GM12875 (cell line): ENCODE data around the gene NDUFV2.

Experiments used
- H3K4me3 ChIP-seq: one replicate; pipeline ENCODE4 v1.5.1; 2011; ENCODE audit warnings: low read depth, low read length, control low read depth
- CTCF ChIP-seq: IDR thresholded peaks from 2 replicates; pipeline ENCODE4 v1.5.1; 2011; ENCODE audit warnings: low read depth, mild to moderate bottlenecking, control low read depth, inconsistent platforms, low read length, moderate library complexity, borderline replicate concordance; ENCODE audit not compliant: insufficient read depth

Gene NDUFV2

DNA sequence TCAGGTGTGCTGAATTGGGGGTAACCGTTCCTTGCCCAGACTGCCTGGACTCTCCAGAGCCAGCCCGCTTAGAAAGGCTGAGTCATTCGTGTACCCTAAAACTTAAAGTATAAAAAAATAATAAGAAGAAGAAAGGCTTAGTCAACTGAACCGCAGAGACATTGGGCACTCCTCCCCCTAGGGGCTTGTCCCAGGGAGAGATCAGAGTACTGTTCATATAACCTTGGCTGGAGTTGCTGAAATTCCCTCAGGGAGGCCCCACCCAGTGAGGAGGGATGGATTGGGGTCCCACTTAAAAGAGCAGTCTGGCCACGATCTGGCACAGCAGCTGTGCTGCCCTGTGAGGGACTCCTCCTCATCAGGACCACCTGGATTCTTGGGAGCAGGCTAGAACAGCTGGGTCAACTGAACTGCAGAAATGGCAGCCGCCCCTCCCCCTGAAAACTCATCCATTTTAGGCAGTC is 71.3 kb downstream of the NDUFV2 start:
- no peak for TF ChIP-seq CTCF
- no peak overlapping the region for H3K4me3 ChIP-seq

DNA sequence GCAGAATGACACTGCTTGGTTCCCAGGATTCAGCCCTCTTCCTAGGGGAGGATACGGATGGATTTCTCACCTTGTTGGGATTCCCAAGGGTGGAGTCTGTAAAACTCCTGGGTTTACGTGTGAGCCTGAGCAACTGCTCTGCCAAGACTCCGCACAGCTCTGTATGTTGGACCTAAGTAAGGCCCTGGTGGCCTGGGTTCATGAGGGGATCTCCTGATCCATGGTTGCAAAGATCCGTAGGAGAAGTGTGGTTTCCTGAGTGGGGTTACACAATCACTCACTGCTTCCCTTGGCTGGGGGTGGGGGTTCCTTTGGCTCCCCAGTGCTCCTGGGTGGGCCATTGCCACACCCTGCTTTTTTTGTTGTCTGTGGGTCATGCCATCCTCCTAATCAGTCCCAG is 71.8 kb downstream of the NDUFV2 start:
- no peak overlapping the region for H3K4me3 ChIP-seq
- TF ChIP-seq CTCF = no peak

DNA sequence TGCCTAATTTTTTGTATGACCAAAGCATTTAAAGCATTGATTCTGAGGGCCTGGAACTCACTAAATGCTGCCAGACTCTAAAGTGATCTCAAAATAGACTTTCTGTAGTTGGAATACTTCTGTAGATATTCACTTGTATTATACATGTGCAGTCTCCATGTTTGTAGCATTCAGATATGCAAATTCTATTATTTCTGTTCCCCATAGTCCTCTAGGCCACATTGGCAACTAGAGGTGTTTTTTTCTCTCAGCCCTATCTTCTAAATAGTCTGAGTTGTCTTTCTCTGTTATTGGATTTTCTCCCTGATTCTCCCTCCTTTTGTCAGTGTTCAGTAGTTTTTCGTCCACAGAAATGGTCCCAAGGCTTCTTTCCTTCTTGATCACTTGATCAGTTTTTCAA is 72.6 kb downstream of the NDUFV2 start:
- TF ChIP-seq CTCF = no peak
- no peak overlapping the region for H3K4me3 ChIP-seq

DNA sequence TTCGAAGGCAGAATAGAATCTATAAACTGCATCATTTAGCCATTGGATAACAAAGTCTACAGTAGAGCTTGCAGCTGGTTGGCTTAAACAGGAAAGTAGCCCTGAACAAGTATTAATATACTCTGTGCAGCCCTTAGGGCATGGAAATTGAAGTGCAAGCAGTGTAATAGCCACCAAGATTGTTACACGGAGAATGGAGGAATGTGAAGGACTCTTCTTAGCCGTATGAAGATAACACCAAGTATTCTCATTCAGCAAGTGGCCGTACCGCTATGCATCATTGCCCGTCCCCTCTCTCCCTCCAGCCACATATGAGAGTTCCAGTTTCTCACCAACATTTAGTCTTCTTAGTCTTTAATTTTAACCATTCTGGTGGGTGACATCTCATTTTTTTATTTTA is 74.5 kb downstream of the NDUFV2 start:
- H3K4me3 ChIP-seq = no peak overlapping the region
- TF ChIP-seq CTCF = no peak

- no peak for TF ChIP-seq CTCF
These were observed 75.0 kb downstream of the NDUFV2 start for GRCh38 chr18:9177466-9177865.

DNA sequence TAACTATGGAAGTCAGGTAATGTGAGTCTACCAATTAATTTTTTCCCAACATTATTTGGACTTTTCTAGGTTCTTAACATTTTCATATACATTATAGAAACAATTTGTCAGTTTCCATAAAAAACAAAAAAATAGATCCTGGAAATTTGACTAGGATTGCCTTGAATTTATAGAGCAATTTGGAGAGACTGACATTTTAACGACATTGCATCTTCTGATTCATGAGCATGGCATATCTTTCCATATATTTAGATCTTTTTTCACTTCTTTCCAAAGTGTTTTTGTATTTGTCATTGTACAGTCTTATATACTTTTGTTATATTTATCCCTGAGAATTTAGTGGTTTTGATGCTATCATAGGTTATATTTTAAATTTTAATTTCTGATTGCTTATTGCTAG is 76.1 kb downstream of the NDUFV2 start:
- no peak overlapping the region for H3K4me3 ChIP-seq
- TF ChIP-seq CTCF = no peak

More at GRCh38 chr18:9177466-9177865, 75.0 kb downstream of the NDUFV2 start:
- H3K4me3 ChIP-seq = no peak overlapping the region

DNA sequence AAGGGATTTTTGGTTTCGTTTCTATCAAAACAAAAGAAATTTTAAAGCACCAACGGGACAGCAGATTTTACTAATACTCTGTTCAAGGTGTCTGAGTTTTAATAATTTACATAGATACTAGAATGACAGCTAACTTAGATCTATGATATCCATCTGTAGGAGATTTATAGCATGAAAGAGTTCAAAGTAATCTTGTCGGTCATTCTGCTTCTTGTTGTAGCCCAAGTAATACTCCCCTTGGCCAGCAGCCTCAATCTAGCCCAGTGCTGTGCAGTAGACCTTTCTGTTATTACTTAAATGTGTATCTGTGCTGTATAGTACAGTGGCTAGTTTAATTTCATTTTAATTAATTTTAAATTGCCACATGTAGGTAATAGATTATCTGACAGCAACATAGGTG is 78.8 kb downstream of the NDUFV2 start:
- no peak for TF ChIP-seq CTCF

More for the DNA sequence above, 78.8 kb downstream of the NDUFV2 start:
- no peak overlapping the region for H3K4me3 ChIP-seq
